Smooth muscle cell (in vitro differentiated cells): ENCODE data around the gene KDM4C. TPM values are rescaled to one million over a fixed set of nuclear protein-coding genes. Genes with fewer than 3 reads are reported as not detected.

Experiments
- DNase-seq: peaks from one replicate; lab custom pipeline; 2025; ENCODE audit not compliant: unreplicated experiment; lab: John Stamatoyannopoulos, UW
- H2AFZ ChIP-seq: fragments of 200-600 bp; sonication (generic); 2 replicates; pipeline ENCODE4 v1.6.0; 2016; ENCODE audit warnings: antibody characterized with exemption, low read depth, mild to moderate bottlenecking
- H3F3A ChIP-seq: fragments of 200-600 bp; sonication (generic); 2 replicates; pipeline ENCODE4 v1.6.0; 2017; ENCODE audit warnings: antibody characterized with exemption, low read depth
- H3K27ac ChIP-seq: fragments of 200-600 bp; sonication (generic); 2 replicates; pipeline ENCODE4 v1.5.1; 2016; ENCODE audit warnings: low read depth, mild to moderate bottlenecking
- H3K27me3 ChIP-seq: fragments of 200-600 bp; sonication (generic); 2 replicates; pipeline ENCODE4 v1.6.1; 2016; ENCODE audit warnings: low read depth, mild to moderate bottlenecking
- H3K36me3 ChIP-seq: fragments of 200-600 bp; sonication (generic); 2 replicates; pipeline ENCODE4 v1.5.1; 2016; ENCODE audit warnings: low read depth
- H3K4me1 ChIP-seq: fragments of 200-600 bp; sonication (generic); 2 replicates; pipeline ENCODE4 v1.5.1; 2016; ENCODE audit warnings: low read depth
- H3K4me2 ChIP-seq: fragments of 200-600 bp; sonication (generic); 2 replicates; pipeline ENCODE4 v1.6.0; 2016; ENCODE audit warnings: mild to moderate bottlenecking
- H3K4me3 ChIP-seq: fragments of 200-600 bp; sonication (generic); 2 replicates; pipeline ENCODE4 v1.5.1; 2016; ENCODE audit warnings: mild to moderate bottlenecking
- H3K79me2 ChIP-seq: fragments of 200-600 bp; sonication (generic); 2 replicates; pipeline ENCODE4 v1.6.0; 2016; ENCODE audit warnings: low read depth, mild to moderate bottlenecking
- H3K9ac ChIP-seq: fragments of 200-600 bp; sonication (generic); 2 replicates; pipeline ENCODE4 v1.6.0; 2016; ENCODE audit warnings: low read depth
- H3K9me3 ChIP-seq: fragments of 200-600 bp; sonication (generic); replicated peaks from 2 replicates; pipeline ENCODE4 v1.5.1; 2016; ENCODE audit warnings: low read depth
- H4K20me1 ChIP-seq: fragments of 200-600 bp; sonication (generic); 2 replicates; pipeline ENCODE4 v1.6.0; 2016; ENCODE audit warnings: low read depth
- WGBS: methylation state at CpG from one replicate; pipeline ENCODE4 v1.1.7; 2016; ENCODE audit warnings: low lambda C conversion rate; 5-methylcytosine and 5-hydroxymethylcytosine counted together
- polyA plus RNA-seq: library from polyadenylated mRNA; unstranded; fragments of >200 nt; fragmentation: Nextera tagmentation; extraction: Ambion mirVana; gene quantifications from 2 replicates; pipeline ENCODE4 v1.2.1, GENCODE V29; 2016
- total RNA-seq: library from RNA; depleted of rRNA; stranded (reverse); fragments of >200 nt; gene quantifications from 2 replicates; pipeline ENCODE4 v1.2.3, GENCODE V29; 2014
- TF ChIP-seq, protein P1 (sequence below): fragments of 200-600 bp; sonication (generic); IDR thresholded peaks from 2 replicates; pipeline ENCODE4 v1.5.1; 2017; ENCODE audit warnings: borderline replicate concordance, mild to moderate bottlenecking, antibody characterized with exemption; ENCODE audit not compliant: insufficient read depth, poor library complexity, severe bottlenecking

The KDM4C gene
- total and polyA plus RNA-seq, 2 experiments from 2014 or later, result 7.5 to 20.2 TPM

DNA sequence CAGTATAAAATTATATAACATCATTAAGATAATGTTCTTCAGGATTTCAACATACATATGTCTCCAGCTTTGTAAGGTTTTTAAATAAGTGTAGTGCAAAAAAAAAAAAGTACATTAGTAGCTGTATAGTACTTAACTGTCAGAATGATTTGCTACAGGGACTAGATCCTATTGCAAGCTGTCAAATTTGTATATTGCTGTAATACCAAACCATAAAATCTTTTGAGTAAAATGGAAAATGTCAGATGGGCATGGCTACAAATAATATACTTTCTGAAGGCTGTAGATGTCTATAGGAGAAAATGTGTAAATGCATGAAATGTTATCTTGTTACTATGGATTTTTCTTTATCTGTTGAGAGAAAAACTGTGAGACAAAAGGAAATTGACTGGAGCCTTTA is 298.5 kb downstream of the KDM4C start:
- Histone ChIP-seq H4K20me1 (no peaks in the 10 kb centered on the region), H3F3A (no peaks in the 10 kb centered on the region), H3K4me1 (no peaks in the 10 kb centered on the region), H3K27me3 (no peaks in the 10 kb centered on the region), H3K9me3 (no peaks in the 10 kb centered on the region), H3K9ac (no peak overlapping the region), H3K79me2 (no peaks in the 10 kb centered on the region), H3K27ac (no peak overlapping the region), H2AFZ (no peak overlapping the region), H3K4me3 (no peak overlapping the region), H3K36me3 (no peaks in the 10 kb centered on the region), H3K4me2 (no peak overlapping the region)
- TF ChIP-seq, protein P1, sequence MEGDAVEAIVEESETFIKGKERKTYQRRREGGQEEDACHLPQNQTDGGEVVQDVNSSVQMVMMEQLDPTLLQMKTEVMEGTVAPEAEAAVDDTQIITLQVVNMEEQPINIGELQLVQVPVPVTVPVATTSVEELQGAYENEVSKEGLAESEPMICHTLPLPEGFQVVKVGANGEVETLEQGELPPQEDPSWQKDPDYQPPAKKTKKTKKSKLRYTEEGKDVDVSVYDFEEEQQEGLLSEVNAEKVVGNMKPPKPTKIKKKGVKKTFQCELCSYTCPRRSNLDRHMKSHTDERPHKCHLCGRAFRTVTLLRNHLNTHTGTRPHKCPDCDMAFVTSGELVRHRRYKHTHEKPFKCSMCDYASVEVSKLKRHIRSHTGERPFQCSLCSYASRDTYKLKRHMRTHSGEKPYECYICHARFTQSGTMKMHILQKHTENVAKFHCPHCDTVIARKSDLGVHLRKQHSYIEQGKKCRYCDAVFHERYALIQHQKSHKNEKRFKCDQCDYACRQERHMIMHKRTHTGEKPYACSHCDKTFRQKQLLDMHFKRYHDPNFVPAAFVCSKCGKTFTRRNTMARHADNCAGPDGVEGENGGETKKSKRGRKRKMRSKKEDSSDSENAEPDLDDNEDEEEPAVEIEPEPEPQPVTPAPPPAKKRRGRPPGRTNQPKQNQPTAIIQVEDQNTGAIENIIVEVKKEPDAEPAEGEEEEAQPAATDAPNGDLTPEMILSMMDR, result no peak
- no peak for DNase-seq

DNA sequence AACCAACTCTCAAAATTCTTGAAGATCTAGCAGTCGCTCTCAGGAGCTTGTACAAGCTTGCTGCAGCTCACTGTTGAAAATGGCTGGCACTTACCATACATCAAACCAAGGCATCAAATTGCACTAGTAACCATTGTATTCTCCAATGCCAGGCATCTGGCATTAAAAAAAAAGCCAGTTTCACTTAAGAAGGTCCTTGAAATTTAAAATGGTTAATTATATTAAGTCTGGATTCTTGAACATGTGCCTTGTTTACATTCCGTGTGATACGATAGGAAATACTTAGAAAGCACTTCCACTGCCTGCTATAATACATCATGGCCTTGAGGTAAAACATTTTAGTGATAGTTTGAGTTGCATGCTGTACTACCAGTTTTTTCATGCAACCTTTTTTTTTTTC is 300.7 kb downstream of the KDM4C start:
- no peak overlapping the region for H3K9ac ChIP-seq
- H4K20me1 ChIP-seq, result no peaks in the 10 kb centered on the region
- no peak for DNase-seq
- 83% methylated on average over 3 of the region's 3 CpGs for WGBS
- no peaks in the 10 kb centered on the region for H3K79me2 ChIP-seq
- H3F3A ChIP-seq, result no peaks in the 10 kb centered on the region
- no peaks in the 10 kb centered on the region for H3K27me3 ChIP-seq
- TF ChIP-seq, protein P1, result no peak
- H3K36me3 ChIP-seq, result no peaks in the 10 kb centered on the region
- no peak overlapping the region for H3K4me2 ChIP-seq
- H3K4me1 ChIP-seq, result no peaks in the 10 kb centered on the region
- no peak overlapping the region for H3K4me3 ChIP-seq
- no peak overlapping the region for H3K27ac ChIP-seq
- no peaks in the 10 kb centered on the region for H3K9me3 ChIP-seq
- H2AFZ ChIP-seq, result no peak overlapping the region

- DNase-seq, result no peak
- Histone ChIP-seq H3K27ac (no peak overlapping the region), H3F3A (no peaks in the 10 kb centered on the region), H2AFZ (no peak overlapping the region), H3K4me1 (no peaks in the 10 kb centered on the region), H3K27me3 (no peaks in the 10 kb centered on the region), H3K9me3 (no peaks in the 10 kb centered on the region), H3K9ac (no peak overlapping the region), H4K20me1 (no peaks in the 10 kb centered on the region), H3K36me3 (no peaks in the 10 kb centered on the region), H3K4me2 (no peak overlapping the region), H3K79me2 (no peaks in the 10 kb centered on the region), H3K4me3 (no peak overlapping the region)
- TF ChIP-seq, protein P1, result no peak
- 71% methylated on average over 4 of the region's 4 CpGs for WGBS
These were observed 309.4 kb downstream of the KDM4C start for GRCh38 chr9:7067169-7067568.

DNA sequence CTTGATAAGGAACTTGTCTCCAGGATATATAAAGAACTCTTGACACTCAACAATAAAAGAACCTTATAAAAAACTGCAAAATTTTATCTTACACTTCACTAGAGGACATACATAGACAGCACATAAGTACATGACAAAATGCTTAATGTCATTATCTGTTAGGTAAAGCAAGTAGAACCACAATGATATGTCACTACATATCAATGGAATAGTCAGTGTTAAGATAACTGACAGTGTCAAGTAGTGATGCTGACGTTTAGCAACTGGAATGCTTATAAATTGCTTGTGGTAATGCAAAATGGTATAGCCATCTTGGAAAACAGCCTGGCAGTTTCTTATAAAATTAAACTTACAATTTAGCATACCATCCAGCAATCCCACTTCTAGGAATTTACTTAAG is 314.1 kb downstream of the KDM4C start:
- no peaks in the 10 kb centered on the region for H3K79me2 ChIP-seq
- no peak overlapping the region for H3K27ac ChIP-seq
- TF ChIP-seq, protein P1, result no peak
- H3K27me3 ChIP-seq, result no peaks in the 10 kb centered on the region
- H4K20me1 ChIP-seq, result no peaks in the 10 kb centered on the region
- H3K4me3 ChIP-seq, result no peak overlapping the region
- H3K4me1 ChIP-seq, result no peaks in the 10 kb centered on the region
- H2AFZ ChIP-seq, result no peak overlapping the region
- H3F3A ChIP-seq, result no peaks in the 10 kb centered on the region
- H3K9ac ChIP-seq, result no peak overlapping the region
- H3K4me2 ChIP-seq, result no peak overlapping the region
- no peaks in the 10 kb centered on the region for H3K9me3 ChIP-seq
- H3K36me3 ChIP-seq, result no peaks in the 10 kb centered on the region
- DNase-seq, result no peak
- 68% methylated on average over 1 of the region's 1 CpG for WGBS
